MCF 10A (cell line): Measurements from ENCODE around the gene SECTM1. TPM values are rescaled to one million over a fixed set of nuclear protein-coding genes. Genes with fewer than 3 reads are reported as not detected.

Source experiments
- BruUV-seq: library from RNA; stranded (reverse); fragments of 400-500 nt; replicated peaks from 2 replicates; lab custom pipeline; 2021; lab: Mats Ljungman, UMichigan
- CTCF ChIA-PET: fragments of 300-600 bp; sonication (Branson Sonifier 250); formaldehyde crosslinking; extraction: SDS; loops from one replicate; lab custom pipeline; 2021; ENCODE audit warnings: antibody characterized with exemption, inconsistent platforms; lab: Yijun Ruan, JAX
- POLR2A ChIA-PET: fragments of 300-600, 350-650 bp; sonication (Branson Sonifier 250); formaldehyde crosslinking; extraction: SDS; loops from one replicate; lab custom pipeline; 2020; ENCODE audit warnings: antibody characterized with exemption, inconsistent platforms; lab: Yijun Ruan, JAX
- DNase-seq: peaks from one replicate; pipeline ENCODE4 v3.0.0-alpha.2; 2018; ENCODE audit not compliant: unreplicated experiment
- H3K27ac Mint-ChIP-seq: one replicate; pipeline ENCODE4 v1.8.0; 2022; ENCODE audit warnings: mild to moderate bottlenecking, low read depth, mixed read lengths; ENCODE audit not compliant: unreplicated experiment
- H3K27me3 Mint-ChIP-seq: one replicate; pipeline ENCODE4 v1.8.0; 2022; ENCODE audit warnings: mixed read lengths; ENCODE audit not compliant: insufficient read depth, unreplicated experiment
- H3K36me3 Mint-ChIP-seq: one replicate; pipeline ENCODE4 v1.8.0; 2022; ENCODE audit warnings: mild to moderate bottlenecking, moderate library complexity, mixed read lengths; ENCODE audit not compliant: insufficient read depth, unreplicated experiment
- H3K4me1 Mint-ChIP-seq: one replicate; pipeline ENCODE4 v1.8.0; 2022; ENCODE audit warnings: mixed read lengths; ENCODE audit not compliant: insufficient read depth, unreplicated experiment
- H3K4me3 Mint-ChIP-seq: one replicate; pipeline ENCODE4 v1.8.0; 2022; ENCODE audit warnings: mild to moderate bottlenecking, moderate library complexity, mixed read lengths; ENCODE audit not compliant: unreplicated experiment
- H3K9me3 Mint-ChIP-seq: one replicate; pipeline ENCODE4 v1.8.0; 2022; ENCODE audit warnings: mixed read lengths; ENCODE audit not compliant: unreplicated experiment
- intact Hi-C: fragments of 100-400 bp; cut with micrococcal nuclease; formaldehyde crosslinking; loops from 2 replicates; pipeline ENCODE4 v1.14.1; 2022
- total RNA-seq: library from RNA; stranded (reverse); gene quantifications from 2 replicates; pipeline ENCODE4 v1.2.3, GENCODE V29; 2022
- TF ChIP-seq, protein P1 (sequence below): fragments of 200-600 bp; IDR thresholded peaks from one replicate; pipeline ENCODE4 v1.8.0; 2022; ENCODE audit warnings: antibody characterized with exemption, mild to moderate bottlenecking; ENCODE audit not compliant: unreplicated experiment

SECTM1 gene
- total RNA-seq, 1 experiment from 2014 or later = 13.4 TPM

DNA sequence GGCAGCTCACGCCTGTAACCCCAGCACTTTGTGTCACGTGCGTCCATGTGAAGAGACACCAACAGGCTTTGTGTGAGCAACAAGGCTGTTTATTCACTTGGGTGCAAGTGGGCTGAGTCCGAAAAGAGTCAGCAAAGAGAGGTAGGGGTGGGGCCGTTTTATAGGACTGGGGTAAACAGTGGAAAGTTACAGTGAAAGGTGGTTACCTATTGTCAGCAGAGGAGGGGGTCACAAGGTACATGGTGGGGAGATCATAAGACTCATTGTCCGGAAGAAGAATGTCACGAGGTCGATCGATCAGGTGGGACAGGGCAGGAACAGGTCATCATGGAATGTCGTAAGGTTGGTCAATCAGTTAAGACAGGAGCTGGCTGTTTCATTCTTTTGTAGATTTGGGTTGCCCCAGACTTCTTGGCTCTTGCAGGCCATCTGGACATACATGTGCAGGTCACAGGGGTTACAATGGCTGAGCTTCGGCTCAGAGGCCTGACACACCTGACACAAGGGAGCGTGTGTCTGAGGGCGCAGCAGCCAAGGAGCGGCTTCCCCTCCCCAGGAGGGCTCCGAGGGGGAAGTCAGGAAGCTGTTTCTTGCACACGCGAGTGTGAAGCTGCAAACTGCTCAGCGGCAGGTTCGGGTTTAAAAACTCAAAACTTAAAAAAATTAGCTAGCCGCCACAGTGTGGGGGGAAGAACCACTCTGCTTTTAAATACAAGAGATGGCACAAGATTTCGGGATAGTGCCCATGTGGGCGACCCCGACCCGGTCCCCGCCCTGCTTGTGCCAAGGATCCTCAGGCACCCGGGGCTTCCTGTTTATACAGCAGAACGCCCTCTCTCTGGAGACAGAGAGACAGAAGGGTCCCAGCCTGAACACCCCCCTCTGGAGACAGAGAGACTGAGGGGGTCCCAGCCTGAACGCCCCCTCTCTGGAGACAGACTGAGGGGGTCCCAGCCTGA lies 13.1 kb upstream of the SECTM1 start:
- no peak for DNase-seq
- intact Hi-C loops = no loop called here
- H3K9me3 Mint-ChIP-seq = no peaks in the 10 kb centered on the region
- H3K36me3 Mint-ChIP-seq = no peaks in the 10 kb centered on the region
- ChIA-PET POLR2A (interaction anchor here (0.6 kb wide), 1 partner anchor 73 kb away, joined by 3 read pairs; the partner anchor contains the start of gene CSNK1D), CTCF (interaction anchor here (0.7 kb wide), 1 partner anchor 1978 kb away, joined by 3 read pairs; no protein-coding TSS in a partner anchor)
- no peak overlapping the region for H3K27ac Mint-ChIP-seq
- no peak overlapping the region for H3K4me3 Mint-ChIP-seq
- H3K4me1 Mint-ChIP-seq = peaks cover 6% of the 10 kb centered on the region
- TF ChIP-seq, protein P1, sequence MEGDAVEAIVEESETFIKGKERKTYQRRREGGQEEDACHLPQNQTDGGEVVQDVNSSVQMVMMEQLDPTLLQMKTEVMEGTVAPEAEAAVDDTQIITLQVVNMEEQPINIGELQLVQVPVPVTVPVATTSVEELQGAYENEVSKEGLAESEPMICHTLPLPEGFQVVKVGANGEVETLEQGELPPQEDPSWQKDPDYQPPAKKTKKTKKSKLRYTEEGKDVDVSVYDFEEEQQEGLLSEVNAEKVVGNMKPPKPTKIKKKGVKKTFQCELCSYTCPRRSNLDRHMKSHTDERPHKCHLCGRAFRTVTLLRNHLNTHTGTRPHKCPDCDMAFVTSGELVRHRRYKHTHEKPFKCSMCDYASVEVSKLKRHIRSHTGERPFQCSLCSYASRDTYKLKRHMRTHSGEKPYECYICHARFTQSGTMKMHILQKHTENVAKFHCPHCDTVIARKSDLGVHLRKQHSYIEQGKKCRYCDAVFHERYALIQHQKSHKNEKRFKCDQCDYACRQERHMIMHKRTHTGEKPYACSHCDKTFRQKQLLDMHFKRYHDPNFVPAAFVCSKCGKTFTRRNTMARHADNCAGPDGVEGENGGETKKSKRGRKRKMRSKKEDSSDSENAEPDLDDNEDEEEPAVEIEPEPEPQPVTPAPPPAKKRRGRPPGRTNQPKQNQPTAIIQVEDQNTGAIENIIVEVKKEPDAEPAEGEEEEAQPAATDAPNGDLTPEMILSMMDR = no peak
- no TSS peak for BruUV-seq
- H3K27me3 Mint-ChIP-seq = peaks cover 11% of the 10 kb centered on the region

GRCh38 chr17:82345151-82345976 lies 11.8 kb upstream of the SECTM1 start:
- TF ChIP-seq, protein P1 = no peak
- no peak overlapping the region for H3K27ac Mint-ChIP-seq

GRCh38 chr17:82344175-82344907 lies 10.8 kb upstream of the SECTM1 start:
- Mint-ChIP-seq H3K4me1 (peaks cover 8% of the 10 kb centered on the region), H3K27me3 (peaks cover 11% of the 10 kb centered on the region), H3K36me3 (no peaks in the 10 kb centered on the region), H3K9me3 (no peaks in the 10 kb centered on the region), H3K27ac (no peak overlapping the region), H3K4me3 (no peak overlapping the region)
- TF ChIP-seq, protein P1 = no peak
- CTCF ChIA-PET = interaction anchor here (0.7 kb wide), 1 partner anchor 26 kb away, joined by 3 read pairs; no protein-coding TSS in a partner anchor
- no peak for DNase-seq
- no TSS peak for BruUV-seq
- intact Hi-C loops = no loop called here
- POLR2A ChIA-PET = interaction anchor here (0.6 to 1.2 kb wide), 5 partner anchors 12 to 466 kb away, joined by 3 to 4 read pairs (median 3); no protein-coding TSS in a partner anchor

More at GRCh38 chr17:82345151-82345976, 11.8 kb upstream of the SECTM1 start:
- Mint-ChIP-seq H3K4me3 (no peak overlapping the region), H3K27me3 (peaks cover 11% of the 10 kb centered on the region), H3K4me1 (peaks cover 6% of the 10 kb centered on the region), H3K36me3 (no peaks in the 10 kb centered on the region), H3K9me3 (no peaks in the 10 kb centered on the region)
- BruUV-seq = no TSS peak
- ChIA-PET CTCF (interaction anchor here (0.7 to 1.0 kb wide), 2 partner anchors 69 to 1976 kb away, joined by 3 to 4 read pairs; no protein-coding TSS in a partner anchor), POLR2A (interaction anchor here (0.6 to 0.8 kb wide), 2 partner anchors 49 to 427 kb away, joined by 3 to 4 read pairs; no protein-coding TSS in a partner anchor)
- intact Hi-C loops = no loop called here
- no peak for DNase-seq
